Fibroblast of the aortic adventitia (primary cell): ENCODE results near the gene OPCML. TPM values are rescaled to one million over a fixed set of nuclear protein-coding genes. Genes with fewer than 3 reads are reported as not detected.

Experiments
- DNase-seq: peaks from one replicate; pipeline ENCODE4 v3.0.0-alpha.2; 2010; ENCODE audit warnings: low read depth
- H3K4me3 ChIP-seq: 2 replicates; pipeline ENCODE4 v1.5.1; 2011; ENCODE audit warnings: low read depth, mild to moderate bottlenecking, control low read depth, low read length, moderate library complexity
- CTCF ChIP-seq: IDR thresholded peaks from 2 replicates; pipeline ENCODE4 v1.5.1; 2011; ENCODE audit warnings: mild to moderate bottlenecking, low read length, control low read depth, inconsistent platforms; ENCODE audit not compliant: insufficient read depth
- total RNA-seq: library from RNA; depleted of rRNA; stranded (reverse); fragments of >200 nt; gene quantifications from 2 replicates; pipeline ENCODE4 v1.2.3, GENCODE V29; 2012; ENCODE audit warnings: low replicate concordance

The OPCML gene
- total RNA-seq, 1 donor = 0.18 TPM

- TF ChIP-seq CTCF = no peak
- DNase-seq = no peak
- no peak overlapping the region for H3K4me3 ChIP-seq
These were observed 861.2 kb downstream of the OPCML start for GRCh38 chr11:132670921-132671675.

GRCh38 chr11:132669949-132670348, 862.4 kb downstream of the OPCML start:
- H3K4me3 ChIP-seq = no peak overlapping the region
- no peak for TF ChIP-seq CTCF
- DNase-seq = no peak

GRCh38 chr11:132665205-132665604, 867.1 kb downstream of the OPCML start:
- no peak for TF ChIP-seq CTCF
- H3K4me3 ChIP-seq = no peak overlapping the region
- DNase-seq = no peak

- no peak for DNase-seq
- no peak for TF ChIP-seq CTCF
- no peak overlapping the region for H3K4me3 ChIP-seq
These were observed 873.6 kb downstream of the OPCML start for GRCh38 chr11:132658696-132659095.

GRCh38 chr11:132658004-132658403, 874.3 kb downstream of the OPCML start:
- no peak for DNase-seq
- no peak overlapping the region for H3K4me3 ChIP-seq
- TF ChIP-seq CTCF = no peak

- TF ChIP-seq CTCF = no peak
- DNase-seq = no peak
- no peak overlapping the region for H3K4me3 ChIP-seq
These were observed 877.0 kb downstream of the OPCML start for GRCh38 chr11:132655187-132655855.
